RKO (cell line): Measurements from ENCODE around the gene UNK.

Experiments
- DNase-seq: peaks from one replicate; pipeline ENCODE4 v3.0.0-alpha.2; 2016; ENCODE audit warnings: low spot score

UNK gene

DNA sequence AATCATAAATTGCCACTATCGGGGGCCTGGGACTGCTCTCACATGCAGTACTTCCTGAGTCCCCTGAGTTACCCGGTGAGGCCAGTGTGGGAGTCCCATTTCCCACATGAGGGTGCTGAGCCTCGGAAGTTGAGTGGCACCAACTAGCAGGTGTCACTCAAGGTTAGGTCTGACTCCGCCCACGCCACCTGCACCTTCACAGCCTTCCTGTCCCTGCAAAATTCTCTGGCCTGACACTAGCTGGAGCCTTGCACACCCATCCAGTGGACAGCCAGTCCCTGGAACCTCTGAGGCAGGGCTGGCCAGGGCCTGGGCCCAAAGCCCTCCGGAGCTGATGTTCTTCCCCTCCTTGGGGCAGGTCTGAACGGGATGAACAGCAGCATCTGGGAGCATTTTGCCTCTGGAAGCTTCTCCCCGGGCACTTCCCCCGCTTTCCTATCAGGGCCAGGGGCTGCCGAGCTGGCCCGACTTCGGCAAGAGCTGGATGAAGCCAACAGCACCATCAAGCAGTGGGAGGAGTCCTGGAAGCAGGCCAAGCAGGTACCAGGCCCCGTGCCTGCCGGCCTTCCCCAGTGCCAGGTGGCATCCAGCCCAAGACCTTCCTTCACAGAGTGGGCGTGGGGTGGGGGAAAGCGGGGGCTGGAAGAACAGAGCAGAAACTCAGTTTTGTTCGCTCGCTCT lies 37.7 kb downstream of the UNK start:
- no peak for DNase-seq

DNA sequence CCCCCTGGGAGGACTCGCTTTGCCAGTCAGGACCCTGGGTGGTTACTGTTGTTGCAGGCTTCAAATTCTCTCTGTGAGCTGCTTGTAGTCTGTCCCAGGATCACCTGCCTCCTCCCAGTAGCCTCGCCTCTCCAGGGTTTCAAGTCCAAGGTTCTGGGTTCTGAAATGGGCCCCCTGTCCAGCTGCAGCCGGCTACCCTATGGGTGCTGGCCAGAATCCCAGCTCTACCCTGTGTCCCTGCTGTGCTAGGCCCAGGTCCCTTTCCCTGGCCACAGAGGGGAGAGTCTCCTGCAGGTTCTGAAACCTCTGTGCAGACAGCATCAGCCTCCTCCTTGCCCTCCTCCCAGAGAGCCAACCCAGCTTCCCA lies 38.2 kb downstream of the UNK start:
- no peak for DNase-seq

DNA sequence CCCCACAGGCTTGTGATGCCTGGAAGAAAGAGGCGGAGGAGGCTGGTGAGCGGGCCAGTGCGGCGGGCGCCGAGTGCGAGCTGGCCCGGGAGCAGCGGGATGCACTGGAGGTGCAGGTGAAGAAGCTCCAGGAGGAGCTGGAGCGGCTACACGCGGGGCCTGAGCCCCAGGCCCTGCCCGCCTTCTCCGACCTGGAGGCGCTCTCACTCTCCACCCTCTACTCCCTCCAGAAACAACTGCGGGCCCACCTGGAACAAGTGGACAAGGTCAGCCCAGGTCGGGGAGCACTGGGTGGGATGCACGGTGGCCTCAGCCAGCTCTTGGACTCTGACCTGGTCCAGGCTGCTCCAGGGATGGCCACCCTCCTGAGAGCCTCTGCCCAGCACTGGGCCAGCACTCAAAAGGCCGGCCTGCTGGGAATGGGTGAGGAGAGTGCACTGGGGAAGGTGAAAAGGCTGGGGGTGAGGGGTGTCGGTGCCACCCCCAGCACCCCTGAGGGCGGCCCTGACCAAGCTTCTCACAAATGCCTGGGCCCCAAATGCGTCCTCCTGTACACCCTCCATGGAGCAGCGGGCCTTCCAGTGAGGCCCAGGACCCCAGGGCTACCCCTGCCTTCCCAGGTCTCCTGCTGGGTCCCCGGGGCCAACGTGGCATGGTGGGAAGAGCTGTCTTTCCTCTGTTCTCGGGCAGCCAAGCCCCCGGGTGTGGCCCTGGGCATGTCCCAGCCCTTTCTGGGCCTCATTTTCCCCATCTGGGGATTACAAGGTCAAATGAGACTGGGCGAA lies 38.8 kb downstream of the UNK start:
- DNase-seq = no peak

DNA sequence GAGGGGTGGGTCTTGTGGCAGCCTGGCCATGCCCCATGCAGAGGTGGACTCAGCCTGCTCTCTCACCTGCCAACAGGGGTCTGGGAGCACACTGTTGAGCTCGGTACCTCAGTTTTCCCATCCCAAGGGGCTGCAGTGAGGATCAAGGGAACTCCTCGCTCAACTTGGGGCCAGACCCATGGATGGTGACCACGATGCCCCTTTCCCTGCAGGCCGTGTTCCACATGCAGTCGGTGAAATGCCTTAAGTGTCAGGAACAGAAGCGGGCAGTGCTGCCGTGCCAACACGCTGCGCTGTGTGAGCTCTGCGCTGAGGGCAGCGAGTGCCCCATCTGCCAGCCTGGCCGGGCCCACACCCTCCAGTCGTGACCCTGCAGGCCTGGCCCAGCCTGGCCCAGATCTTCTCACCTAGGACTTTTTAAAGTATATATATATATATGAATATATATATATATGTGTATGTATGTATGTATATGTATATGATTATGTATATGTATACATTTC lies 39.5 kb downstream of the UNK start:
- DNase-seq = no peak

DNA sequence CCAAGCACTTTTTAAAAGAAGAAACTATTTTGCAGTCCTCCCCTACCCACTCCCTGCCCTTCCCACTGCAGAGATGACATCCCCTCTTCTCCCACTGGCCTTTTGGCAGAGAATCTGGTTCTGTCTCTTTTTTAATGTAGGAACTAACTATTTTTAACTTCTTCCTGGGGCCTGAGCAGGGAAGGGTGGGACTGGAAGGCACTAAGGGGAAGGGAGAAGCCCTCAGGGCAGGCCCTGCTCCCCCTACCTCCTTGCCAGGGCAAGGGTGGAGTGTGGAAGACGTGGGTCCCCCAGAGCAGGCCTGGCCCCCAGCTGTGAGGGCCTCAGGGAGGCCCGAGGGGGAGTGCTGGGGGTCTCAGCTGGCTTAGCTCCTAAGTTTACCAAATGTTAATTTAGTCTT lies 40.1 kb downstream of the UNK start:
- no peak for DNase-seq

DNA sequence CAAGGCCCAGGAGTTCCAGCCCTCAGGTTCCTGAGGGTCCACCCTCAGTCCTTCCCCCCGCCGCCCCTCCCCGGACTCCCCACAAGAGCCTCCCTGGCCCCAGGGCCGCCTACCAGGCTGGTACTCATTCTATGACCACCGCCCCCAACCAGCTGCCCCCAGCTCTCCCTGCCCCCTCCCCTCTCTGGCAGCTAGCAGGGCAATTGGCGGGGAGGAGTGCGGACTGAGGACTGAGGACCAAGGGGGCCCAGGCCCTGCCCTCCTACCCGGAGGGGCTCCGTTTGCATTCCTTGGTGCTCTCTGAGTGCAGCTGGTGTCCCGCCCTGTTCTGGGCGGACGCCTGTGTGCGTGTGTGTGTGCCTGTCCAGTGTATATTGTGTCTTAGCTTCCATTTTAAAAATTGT lies 40.5 kb downstream of the UNK start:
- no peak for DNase-seq

DNA sequence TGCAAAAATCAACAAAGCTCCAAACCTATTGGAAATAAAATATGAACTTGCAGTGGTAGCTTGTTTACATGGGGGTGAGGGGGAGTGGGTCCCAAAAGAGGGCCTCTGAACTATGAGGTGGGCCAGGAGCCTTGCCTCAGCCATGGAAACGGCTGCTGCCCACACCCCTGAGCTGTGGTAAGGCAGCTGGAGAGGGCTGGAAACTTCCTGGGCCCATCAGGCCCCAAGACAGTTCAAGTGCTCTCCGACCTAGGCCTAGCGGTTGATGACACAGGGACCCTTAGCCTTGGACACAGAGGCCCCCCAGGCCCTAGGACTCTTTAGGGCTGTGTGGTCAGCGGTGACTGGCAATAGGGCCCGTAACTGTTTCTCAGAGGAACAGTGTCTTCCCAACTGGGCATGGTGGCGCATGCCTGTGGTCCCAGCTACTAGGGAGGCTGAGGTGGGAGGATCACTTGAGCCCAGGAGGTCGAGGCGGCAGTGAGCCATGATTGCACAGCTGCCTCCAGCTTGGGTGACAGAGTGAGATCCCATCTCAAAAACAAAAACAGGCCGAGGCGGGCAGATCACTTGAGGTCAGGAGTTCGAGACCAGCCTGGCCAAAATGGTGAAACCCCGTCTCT lies 41.3 kb downstream of the UNK start:
- no peak for DNase-seq

DNA sequence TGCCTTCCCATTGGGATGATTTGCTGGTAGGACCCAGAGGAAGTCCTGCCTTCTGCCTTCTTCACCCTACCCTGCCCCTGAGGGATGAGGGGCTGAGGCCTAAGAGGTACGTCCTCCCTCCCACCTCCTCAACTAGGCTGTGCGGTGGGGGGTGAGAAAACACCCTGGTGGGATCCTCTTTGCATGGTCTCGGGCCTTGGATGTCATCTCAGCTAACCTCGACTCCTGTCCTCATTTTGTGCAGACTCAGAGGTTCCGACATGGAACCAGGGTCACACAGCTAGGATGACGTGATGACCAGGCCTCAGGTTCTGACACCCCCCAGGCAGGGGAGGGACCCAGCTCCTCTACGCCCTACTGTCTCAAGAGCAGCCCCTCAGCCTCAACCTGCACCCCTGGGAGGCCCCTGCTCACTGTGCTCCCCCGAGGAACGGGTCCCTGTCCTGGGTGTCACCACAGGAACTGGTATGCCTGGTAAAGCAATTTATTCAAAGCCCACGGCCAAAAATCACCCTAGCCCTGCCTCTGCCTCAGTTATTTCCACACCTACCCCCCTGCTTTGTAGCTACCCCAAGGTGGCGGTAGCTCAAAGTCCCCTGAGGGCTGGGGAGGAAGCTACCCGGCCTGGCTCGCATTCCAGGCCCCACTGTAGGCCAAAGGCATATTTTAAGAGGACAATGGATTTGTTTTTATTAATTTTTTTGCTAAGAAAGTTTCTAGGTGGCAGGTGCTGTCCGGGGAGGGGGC lies 42.1 kb downstream of the UNK start:
- DNase-seq = no peak

DNA sequence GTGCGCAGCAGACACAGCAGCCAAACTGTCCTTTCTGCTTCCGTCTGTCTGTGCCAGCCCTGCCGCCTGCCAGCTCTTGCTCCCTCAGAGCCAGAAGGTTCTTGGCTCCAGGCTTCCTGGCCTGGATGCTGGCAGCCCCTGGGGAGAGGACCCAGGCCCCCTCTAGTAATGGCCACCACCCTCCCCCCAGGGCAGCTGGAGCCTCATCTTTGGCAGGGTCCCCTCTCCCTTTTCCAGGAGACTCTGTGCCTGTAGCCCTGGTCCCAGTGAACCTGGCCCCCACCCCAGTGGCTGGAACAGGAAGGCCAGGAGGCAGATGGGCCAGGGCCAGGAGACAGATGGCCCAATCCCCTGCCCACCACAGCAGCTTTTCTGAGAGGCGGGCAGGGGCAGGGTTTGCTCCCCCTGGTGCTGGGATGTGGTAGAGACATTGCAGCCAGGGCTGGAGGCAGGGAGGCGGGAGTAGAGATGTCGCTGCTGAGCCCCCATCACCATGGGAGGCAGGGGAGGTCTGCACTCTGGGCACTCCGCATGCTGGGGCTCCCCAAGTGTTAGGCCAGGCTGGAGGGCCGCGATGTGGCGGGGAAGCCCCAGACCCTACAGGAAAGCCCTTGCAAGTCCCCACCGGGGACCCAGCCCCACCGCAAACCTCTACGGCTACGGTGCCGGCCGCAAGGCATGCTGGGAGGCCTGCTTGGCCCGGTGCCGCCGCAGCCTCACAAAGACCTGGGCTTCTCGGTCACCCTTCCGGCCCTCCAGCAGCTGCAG lies 42.9 kb downstream of the UNK start:
- peak; percentile 20 for DNase-seq

DNA sequence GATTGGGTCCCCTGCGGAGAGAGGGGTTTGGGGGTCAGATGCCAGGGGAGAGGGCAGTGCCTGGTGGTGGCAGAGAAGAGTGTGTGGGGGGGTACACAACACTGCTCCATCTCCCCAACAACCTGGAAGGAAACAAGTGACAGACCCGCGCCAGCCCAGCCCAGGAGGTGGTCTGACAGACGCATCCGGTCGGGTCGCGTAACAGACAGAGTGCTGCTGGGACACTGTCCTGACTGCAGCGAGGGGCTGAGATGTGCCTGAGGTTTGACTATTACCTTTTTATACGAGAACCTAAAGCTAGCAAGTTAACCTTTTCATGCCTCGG lies 43.4 kb downstream of the UNK start:
- no peak for DNase-seq

DNA sequence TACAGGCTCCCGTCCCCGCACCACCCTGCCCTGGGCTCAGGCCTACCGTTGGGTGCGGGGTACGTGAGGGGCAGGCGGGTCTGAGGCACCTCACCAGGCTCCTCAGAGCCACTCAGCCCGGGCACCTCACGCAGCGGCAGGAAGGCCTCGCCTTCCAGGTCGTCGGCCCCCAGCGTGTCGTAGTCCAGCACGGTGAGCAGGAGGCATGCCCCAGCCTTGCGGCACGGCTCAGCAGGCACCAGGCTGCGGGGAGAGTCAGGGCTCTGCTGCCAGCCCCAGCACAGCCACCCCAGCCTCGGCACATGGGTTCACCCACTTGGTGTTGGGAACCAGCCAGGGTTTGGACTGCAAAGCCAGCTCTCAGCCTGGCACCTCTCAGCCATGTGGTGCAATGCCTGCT lies 44.1 kb downstream of the UNK start:
- no peak for DNase-seq

DNA sequence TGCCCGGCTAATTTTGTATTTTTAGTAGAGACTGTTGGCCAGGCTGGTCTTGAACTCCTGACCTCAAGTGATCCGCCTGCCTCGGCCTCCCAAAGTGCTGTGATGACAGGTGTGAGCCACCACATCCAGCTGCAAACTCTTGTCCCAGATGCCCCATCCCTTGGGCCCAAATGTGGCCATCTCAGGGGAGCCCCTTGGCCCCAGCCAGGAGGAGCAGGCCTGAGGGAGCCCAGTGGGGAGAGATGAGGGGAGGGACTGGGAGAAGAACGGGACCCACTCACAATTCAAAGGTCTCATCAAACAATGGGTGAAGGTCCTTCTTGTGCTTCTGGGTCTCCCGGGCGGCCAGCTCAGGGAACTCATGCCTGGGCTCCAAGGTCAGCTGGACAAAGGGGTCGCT lies 45.1 kb downstream of the UNK start:
- no peak for DNase-seq

DNA sequence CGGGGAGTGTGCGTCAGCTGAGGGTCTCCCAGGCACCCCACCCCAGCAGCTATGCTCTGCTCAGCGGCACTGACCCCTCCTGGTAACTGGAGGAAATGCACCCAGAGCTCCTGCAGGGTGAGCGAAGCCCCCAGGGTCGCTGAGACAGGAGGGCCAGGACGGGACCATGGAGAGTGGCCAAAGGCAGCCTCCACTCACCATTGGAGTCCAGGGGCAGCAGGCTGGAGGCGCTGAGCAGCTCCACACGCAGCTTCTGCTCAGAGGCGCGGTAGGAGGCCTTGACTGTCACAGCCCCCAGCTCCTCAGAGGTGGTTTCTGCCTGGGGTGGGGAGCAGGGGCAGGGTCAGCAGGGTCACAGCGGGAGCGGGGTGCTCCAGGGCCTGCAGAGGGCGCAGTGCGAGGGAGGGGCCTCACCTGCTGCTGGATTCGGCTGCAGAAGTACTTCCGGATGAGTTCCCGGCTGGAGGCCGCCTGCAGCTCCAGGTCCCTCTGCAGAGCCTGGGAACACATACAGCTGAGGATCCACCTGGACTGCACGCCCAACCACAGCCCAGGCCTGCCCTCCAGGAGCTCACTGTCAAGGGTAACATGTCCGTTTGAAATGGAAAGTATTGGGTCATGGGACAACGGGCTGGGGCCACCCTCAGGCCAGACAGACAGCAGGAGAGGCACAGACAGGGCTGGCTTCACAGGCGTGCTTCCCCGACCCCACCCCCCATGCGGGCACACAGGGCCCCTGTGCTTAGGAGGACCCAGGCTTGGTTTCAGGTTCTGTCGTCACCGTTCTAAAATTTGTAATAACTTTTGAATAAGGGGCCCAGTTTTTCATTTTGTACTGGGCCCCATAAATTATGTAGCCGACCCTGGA lies 45.8 kb downstream of the UNK start:
- no peak for DNase-seq

DNA sequence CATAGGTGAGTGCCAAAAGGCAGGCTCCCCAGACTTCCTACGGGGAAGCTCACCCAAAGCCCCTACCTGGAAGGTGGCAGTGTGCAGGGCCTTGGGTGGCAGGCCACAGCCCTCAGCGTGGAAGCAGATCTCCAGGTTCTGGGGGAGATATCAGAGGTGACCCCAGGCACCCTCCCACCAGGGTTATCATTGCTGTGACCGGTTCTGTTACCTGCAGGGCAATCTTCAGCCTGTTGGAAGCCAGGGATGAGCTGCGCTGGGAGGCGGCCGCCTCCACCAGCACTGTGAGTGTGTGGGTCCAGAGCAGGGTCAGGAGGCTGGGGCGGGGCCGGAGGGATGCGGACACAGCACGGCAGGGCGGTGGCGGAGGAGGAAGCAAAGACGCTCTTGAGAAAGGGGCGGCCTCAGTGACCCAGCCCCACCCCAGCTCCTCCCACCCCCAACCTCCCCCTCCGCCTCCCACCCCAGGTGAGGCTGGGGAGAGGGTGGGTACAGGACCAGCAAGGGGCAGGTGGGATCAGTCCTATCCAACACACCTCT lies 46.5 kb downstream of the UNK start:
- DNase-seq = no peak

DNA sequence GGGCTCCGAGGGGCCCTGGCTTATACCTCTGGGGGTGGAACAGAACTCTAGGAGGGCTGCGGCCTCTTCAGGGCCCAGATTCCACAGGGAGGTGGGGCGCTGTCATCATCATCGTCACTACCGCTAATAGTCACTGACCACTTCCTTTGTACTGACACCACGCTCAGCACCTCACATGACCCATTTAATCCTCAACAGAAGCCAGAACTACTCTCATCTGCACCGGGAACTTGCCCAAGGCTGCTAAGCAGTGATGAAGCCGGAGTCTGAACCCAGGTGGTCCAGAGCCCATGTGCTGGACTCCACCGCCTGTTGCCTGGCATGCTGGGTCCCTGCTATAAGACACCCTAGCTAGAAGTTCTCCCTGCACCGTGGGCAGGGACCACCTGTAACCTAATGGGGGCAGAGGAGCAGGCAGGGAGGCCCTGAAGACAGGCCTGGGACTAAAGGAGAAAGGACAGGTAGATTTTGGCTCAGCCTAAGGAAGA lies 47.6 kb downstream of the UNK start:
- peak; percentile 67 for DNase-seq

DNA sequence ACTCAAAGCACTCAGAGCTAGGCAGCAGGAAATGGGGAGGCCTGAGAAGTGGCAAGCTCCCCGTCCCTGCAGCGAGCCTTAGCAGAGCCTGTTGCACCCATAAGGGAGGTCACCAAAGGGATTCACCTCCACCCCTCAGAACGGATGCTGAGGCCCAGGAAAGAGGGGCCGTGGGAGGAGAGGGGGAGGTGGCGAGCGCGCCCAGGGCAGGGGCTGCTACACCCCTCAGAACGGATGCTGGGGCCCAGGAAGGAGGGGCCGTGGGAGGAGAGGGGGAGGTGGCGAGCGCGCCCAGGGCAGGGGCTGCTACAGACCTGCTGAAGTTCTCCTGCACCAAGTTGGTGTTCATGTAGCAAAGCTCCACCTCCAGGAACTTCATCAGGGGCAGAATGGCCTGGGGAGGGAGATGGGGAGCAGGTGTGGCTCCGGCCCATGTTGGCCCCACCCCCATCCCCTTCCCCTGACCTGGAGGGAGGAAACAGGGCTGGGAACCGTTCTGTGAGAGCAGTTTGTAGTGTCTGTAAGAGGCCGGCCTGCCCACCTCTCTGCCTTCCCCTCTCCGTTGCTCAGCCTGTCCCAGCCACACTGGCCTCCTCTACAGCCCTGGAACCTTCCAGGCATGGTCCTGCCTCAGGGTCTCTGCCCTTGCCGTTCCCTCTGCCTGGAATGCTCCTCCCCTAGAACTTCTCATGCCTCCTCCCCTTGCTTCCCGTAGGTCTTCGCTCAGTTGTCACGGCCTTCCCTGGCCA lies 48.2 kb downstream of the UNK start:
- no peak for DNase-seq

DNA sequence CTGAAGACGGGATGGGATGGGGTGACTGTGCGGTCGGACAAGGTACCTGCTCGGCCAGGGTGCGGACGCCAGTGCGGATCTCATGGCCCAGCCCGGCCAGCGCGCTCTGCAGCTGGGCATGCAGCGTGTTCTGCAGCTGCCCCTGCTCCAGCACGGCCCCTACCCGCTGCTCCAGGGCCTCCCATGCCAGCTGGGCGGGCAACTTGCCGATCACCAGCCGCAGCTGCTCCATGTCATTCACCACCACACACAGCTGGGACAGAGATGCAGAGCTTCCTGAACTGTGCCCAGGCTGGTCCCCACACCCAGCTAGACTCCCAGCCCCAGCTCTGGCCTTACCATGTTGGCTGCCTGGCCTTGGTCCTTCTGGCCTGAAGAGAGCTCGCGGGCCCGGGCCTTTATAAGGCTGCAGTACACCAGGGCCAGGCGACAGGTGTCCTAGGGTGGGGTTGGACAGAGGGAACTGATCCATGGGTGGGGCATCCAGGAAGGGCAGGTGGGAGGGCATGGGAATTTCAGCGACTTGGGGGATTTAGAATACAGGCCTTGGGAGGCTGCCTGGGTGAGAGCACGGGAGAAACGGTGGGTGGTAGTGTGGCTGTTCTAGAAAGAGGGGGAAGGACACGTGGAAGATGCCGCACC lies 49.8 kb downstream of the UNK start:
- no peak for DNase-seq

DNA sequence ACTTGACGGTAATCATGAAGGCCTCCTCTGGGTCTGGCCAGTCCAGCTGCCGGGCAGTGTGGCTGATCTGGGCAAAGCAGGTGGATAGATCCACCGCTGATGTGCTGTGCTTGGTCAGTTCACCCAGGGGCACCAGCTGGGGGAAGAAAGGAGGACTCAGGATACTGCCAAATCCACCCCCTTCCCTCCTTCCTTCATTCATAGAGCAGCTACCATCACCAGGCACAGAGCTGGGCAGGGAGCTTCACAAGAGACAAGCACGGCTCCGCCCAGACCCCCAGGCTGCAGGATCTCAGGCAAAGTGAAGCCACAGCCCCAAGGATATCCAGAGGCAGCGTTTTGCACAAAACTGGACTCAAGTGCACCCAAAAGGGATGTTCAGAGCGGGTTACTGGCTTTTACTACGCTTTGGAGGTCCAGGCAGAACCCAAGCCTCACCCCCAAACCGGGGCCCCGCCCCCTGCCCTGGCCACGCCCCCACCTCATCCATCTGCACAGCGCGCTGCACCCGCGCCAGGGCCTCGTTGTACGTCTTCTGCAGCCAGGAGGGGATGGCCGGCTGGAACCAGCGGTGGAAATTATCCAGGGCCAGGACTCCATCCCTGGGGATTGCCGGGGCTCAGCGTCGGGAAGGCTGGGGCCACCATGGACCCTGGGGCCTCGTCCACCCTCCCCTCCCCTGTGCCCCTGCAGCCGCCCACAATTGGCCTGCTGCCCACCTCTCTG lies 50.5 kb downstream of the UNK start:
- no peak for DNase-seq

DNA sequence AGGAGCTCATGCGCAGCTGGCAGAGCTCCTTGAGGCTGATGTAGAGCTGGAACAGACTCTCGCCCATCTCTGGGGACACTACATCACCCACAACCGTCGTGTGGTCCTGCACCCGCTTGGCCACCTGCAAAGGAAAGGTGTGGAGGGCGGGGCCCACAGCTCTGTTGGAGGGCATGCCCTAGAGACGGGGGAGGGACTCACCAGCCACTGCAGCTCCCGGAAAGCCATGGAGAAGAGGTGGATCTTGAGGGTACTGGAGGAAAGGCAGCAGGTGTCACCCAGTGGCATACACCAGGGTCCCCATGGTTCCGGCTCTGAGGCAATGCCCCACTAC lies 51.0 kb downstream of the UNK start:
- no peak for DNase-seq
